Endothelial cell of umbilical vein (primary cell): Measurements from ENCODE around the gene LDLRAD4. TPM values are rescaled to one million over a fixed set of nuclear protein-coding genes. Genes with fewer than 3 reads are reported as not detected.

Experiments used
- BruUV-seq: library from RNA; stranded (reverse); fragments of 400-500 nt; replicated peaks from 2 replicates; lab custom pipeline; 2021; lab: Mats Ljungman, UMichigan
- CTCF ChIA-PET: fragments of 300-600, 350-600 bp; sonication (Branson Sonifier 250); formaldehyde crosslinking; loops from one replicate; lab custom pipeline; 2021; ENCODE audit warnings: antibody characterized with exemption, inconsistent platforms; lab: Charles Lee
- POLR2A ChIA-PET: fragments of 300-600, 350-600 bp; sonication (Branson Sonifier 250); formaldehyde crosslinking; loops from one replicate; lab custom pipeline; 2021; ENCODE audit warnings: antibody characterized with exemption, inconsistent platforms; lab: Charles Lee
- DNase-seq: peaks from one replicate; pipeline ENCODE4 v3.0.0-alpha.2; 2011; ENCODE audit warnings: low read depth, low spot score
- FAIRE-seq: peaks from 2 replicates; lab custom pipeline; 2011; peaks lifted over from hg19 to GRCh38; lab: Jason Lieb, UNC
- H2AFZ ChIP-seq: 2 replicates; pipeline ENCODE4 v1.6.0; 2012; ENCODE audit warnings: low read depth, low read length, control low read depth, inconsistent platforms
- H3K27ac ChIP-seq: 2 replicates; pipeline ENCODE4 v1.5.1; 2011; ENCODE audit warnings: low read depth, mild to moderate bottlenecking, control low read depth, low read length, moderate library complexity; ENCODE audit not compliant: insufficient read depth
- H3K27me3 ChIP-seq, 2 experiments: 2 replicates each; pipeline versions ENCODE4 v1.6.0 to v1.6.1; 2011; ENCODE audit warnings: low read length in 2 of 2, mixed read lengths in 1 of 2; ENCODE audit not compliant: control insufficient read depth in 2 of 2, insufficient read depth in 2 of 2
- H3K36me3 ChIP-seq, 2 experiments: 2 replicates in 1 of 2; 3 replicates in 1 of 2; pipeline ENCODE4 v1.5.1; 2011; ENCODE audit warnings: low read length in 2 of 2, mild to moderate bottlenecking in 1 of 2, moderate library complexity in 1 of 2; ENCODE audit not compliant: control insufficient read depth in 2 of 2, insufficient read depth in 2 of 2; ENCODE audit errors: extremely low read depth in 1 of 2
- H3K4me1 ChIP-seq: 3 replicates; pipeline ENCODE4 v1.5.1; 2011; ENCODE audit warnings: mild to moderate bottlenecking, low read length; ENCODE audit not compliant: control insufficient read depth, insufficient read depth; ENCODE audit errors: extremely low read depth
- H3K4me2 ChIP-seq: 2 replicates; pipeline ENCODE4 v1.6.1; 2011; ENCODE audit warnings: low read length, control low read depth, mixed read lengths; ENCODE audit not compliant: insufficient read depth
- H3K4me3 ChIP-seq, 3 experiments: fragments of 200-600 bp in 1 of 3; sonication (generic), shearing (Covaris generic) in 1 of 3; replicated peaks in 1 of 3; 2 replicates each; pipeline ENCODE4 v1.5.1; 2011 to 2016; ENCODE audit warnings: control low read depth in 3 of 3, low read length in 3 of 3, mild to moderate bottlenecking in 2 of 3, inconsistent platforms in 1 of 3, low read depth in 1 of 3, moderate library complexity in 1 of 3; ENCODE audit not compliant: insufficient read depth in 1 of 3
- H3K79me2 ChIP-seq: 2 replicates; pipeline ENCODE4 v1.6.0; 2012; ENCODE audit warnings: low read length, inconsistent platforms; ENCODE audit not compliant: control insufficient read depth, insufficient read depth
- H3K9ac ChIP-seq: replicated peaks from 2 replicates; pipeline ENCODE3; 2011; ENCODE audit warnings: low read length, control low read depth; ENCODE audit not compliant: insufficient read depth; ENCODE audit errors: extremely low read depth
- H3K9me1 ChIP-seq: replicated peaks from 3 replicates; pipeline ENCODE4 v1.6.0; 2011; ENCODE audit warnings: mild to moderate bottlenecking, low read length; ENCODE audit not compliant: control insufficient read depth, insufficient read depth; ENCODE audit errors: extremely low read depth
- H3K9me3 ChIP-seq: replicated peaks from 2 replicates; pipeline ENCODE4 v1.5.1; 2012; ENCODE audit warnings: low read length, inconsistent platforms; ENCODE audit not compliant: control insufficient read depth, insufficient read depth
- H4K20me1 ChIP-seq: replicated peaks from 2 replicates; pipeline ENCODE3; 2011; ENCODE audit warnings: mild to moderate bottlenecking, low read length; ENCODE audit not compliant: control insufficient read depth, insufficient read depth; ENCODE audit errors: extremely low read depth
- CTCF ChIP-seq, 2 donors: IDR thresholded peaks; 1 replicate in 1 of 2; 2 replicates in 1 of 2; pipeline ENCODE4 v1.5.1; 2011; ENCODE audit warnings: low read length in 2 of 2, mild to moderate bottlenecking in 2 of 2, moderate library complexity in 2 of 2, control low read depth in 1 of 2, inconsistent platforms in 1 of 2, low read depth in 1 of 2; ENCODE audit not compliant: insufficient read depth in 1 of 2; ENCODE audit errors: extremely low read depth in 1 of 2
- EZH2 ChIP-seq: IDR thresholded peaks from 2 replicates; pipeline ENCODE4 v1.6.1; 2012; ENCODE audit warnings: borderline replicate concordance, low read depth, mild to moderate bottlenecking, moderate library complexity, low read length, inconsistent platforms; ENCODE audit not compliant: severe bottlenecking
- FOS ChIP-seq: IDR thresholded peaks from 2 replicates; pipeline ENCODE4 v1.6.1; 2011; ENCODE audit warnings: mild to moderate bottlenecking, low read length, moderate library complexity, borderline replicate concordance; ENCODE audit not compliant: insufficient read depth
- GATA2 ChIP-seq: IDR thresholded peaks from 2 replicates; pipeline ENCODE4 v1.7.0; 2011; ENCODE audit warnings: low read depth, mild to moderate bottlenecking, moderate library complexity, mixed read lengths, low read length; ENCODE audit not compliant: insufficient read length, insufficient read depth
- JUN ChIP-seq: IDR thresholded peaks from 2 replicates; pipeline ENCODE4 v1.6.1; 2011; ENCODE audit warnings: borderline replicate concordance, low read depth; ENCODE audit not compliant: insufficient read length, insufficient read depth
- MAX ChIP-seq: IDR thresholded peaks from 2 replicates; pipeline ENCODE4 v1.6.1; 2011; ENCODE audit not compliant: insufficient read depth, insufficient read length
- MYC ChIP-seq: IDR thresholded peaks from one replicate; pipeline ENCODE4 v1.6.1; 2011; ENCODE audit warnings: mild to moderate bottlenecking, low read depth, low read length
- POLR2A ChIP-seq: IDR thresholded peaks from 2 replicates; pipeline ENCODE4 v1.6.1; 2012; ENCODE audit warnings: low read depth, mild to moderate bottlenecking, control low read depth, low read length
- POLR2AphosphoS5 ChIP-seq: IDR thresholded peaks from 2 replicates; pipeline ENCODE4 v1.6.1; 2012; ENCODE audit warnings: low read depth, mild to moderate bottlenecking, control low read depth, low read length, moderate library complexity; ENCODE audit not compliant: insufficient read depth
- dilution Hi-C: fragments of 300-500 bp; cut with MboI; formaldehyde crosslinking; loops from one replicate; pipeline ENCODE4 v1.15.0; 2019; ENCODE audit warnings: low sequenced_read_pairs; ENCODE audit not compliant: extremely low pct_ligation_motif_present
- intact Hi-C: fragments of 100-400 bp; cut with micrococcal nuclease; formaldehyde crosslinking; loops from one replicate; pipeline ENCODE4 v1.10.0; 2022
- polyA plus RNA-seq, 4 experiments: library from polyadenylated mRNA; depleted of rRNA in 3 of 4; stranded (reverse) in 3 of 4; unstranded in 1 of 4; fragments of >200 nt; gene quantifications; 2 replicates each; pipeline versions ENCODE4 v1.2.1 to v1.2.3, GENCODE V29; 2011 to 2012; ENCODE audit warnings: missing spikeins in 1 of 4
- total RNA-seq: library from RNA; stranded (reverse); gene quantifications from 2 replicates; pipeline ENCODE4 v1.2.3, GENCODE V29; 2021

LDLRAD4 gene
- total and polyA plus RNA-seq, 2 donors (not counting 3 experiments of a cell fraction or from before 2014, with no cell fraction given), result 5.2 to 6.5 TPM

GRCh38 chr18:13642440-13642827 lies 423.9 kb downstream of the LDLRAD4 start:
- no peak overlapping the region for H2AFZ ChIP-seq
- dilution Hi-C loops, result no loop called here
- no peaks in the 10 kb centered on the region for H3K9me1 ChIP-seq
- H3K4me3 ChIP-seq, result no peak overlapping the region
- TF ChIP-seq FOS, result no peak
- no peak for TF ChIP-seq POLR2AphosphoS5
- no peak for TF ChIP-seq JUN
- no peak for TF ChIP-seq MYC
- TF ChIP-seq EZH2, result no peak
- no peak for TF ChIP-seq POLR2A
- no peak for TF ChIP-seq MAX
- TF ChIP-seq CTCF (IDR thresholded peaks at IDR 0.05; ENCODE audit: extremely low read depth in 1 of 2, insufficient read depth in 1 of 2, low read depth in 1 of 2, low read length in 2 of 2), result no peak
- no peak for TF ChIP-seq GATA2
- H3K79me2 ChIP-seq, result no peaks in the 10 kb centered on the region
- intact Hi-C loops, result no loop called here
- no peaks in the 10 kb centered on the region for H3K36me3 ChIP-seq
- H3K4me2 ChIP-seq, result no peak overlapping the region
- DNase-seq (no peak), FAIRE-seq (no peak)
- peaks cover 8 to 9% of the 10 kb centered on the region in 2 experiments for H3K27me3 ChIP-seq
- BruUV-seq, result no TSS peak
- POLR2A ChIA-PET, result no interaction called here
- H3K9me3 ChIP-seq, result no peaks in the 10 kb centered on the region
- no peak overlapping the region for H3K9ac ChIP-seq
- CTCF ChIA-PET, result no interaction called here
- no peaks in the 10 kb centered on the region for H4K20me1 ChIP-seq
- H3K27ac ChIP-seq, result no peak overlapping the region
- no peaks in the 10 kb centered on the region for H3K4me1 ChIP-seq
